OCI-LY3 (cell line): ENCODE measurements around the gene DNAI2.

Experiments
- EZH2phosphoT487 ChIP-seq: fragments of 200-600 bp; shearing (Covaris generic); IDR thresholded peaks from 2 replicates; pipeline ENCODE4 v1.6.1; 2018; ENCODE audit warnings: antibody characterized with exemption, mixed run types, low read depth
- TF ChIP-seq, protein P1 (sequence below): fragments of 200-600, 300-600 bp; sonication (generic); IDR thresholded peaks from 2 replicates; pipeline ENCODE4 v1.5.1; 2014; ENCODE audit warnings: antibody characterized with exemption, low read length, low read depth

DNA sequence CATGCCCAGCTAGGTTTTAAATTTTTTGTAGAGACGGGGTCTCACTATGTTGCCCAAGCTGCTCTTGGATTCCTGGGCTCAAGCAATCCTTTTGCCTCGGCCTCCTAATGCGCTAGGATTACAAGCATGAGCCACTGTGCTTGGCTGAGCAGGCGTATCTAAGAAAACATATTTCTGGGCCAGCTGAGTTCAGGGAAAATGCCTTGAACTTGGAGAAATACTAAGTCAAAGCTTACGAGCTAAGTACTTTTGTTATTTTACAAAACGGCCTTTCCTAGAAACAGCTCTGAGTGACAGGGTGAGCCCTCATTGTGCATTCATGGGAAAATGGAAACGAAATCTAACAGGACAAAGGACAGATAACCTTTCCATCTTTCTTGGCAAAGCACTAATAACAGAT is 24.7 kb downstream of the DNAI2 start:
- TF ChIP-seq, protein P1, sequence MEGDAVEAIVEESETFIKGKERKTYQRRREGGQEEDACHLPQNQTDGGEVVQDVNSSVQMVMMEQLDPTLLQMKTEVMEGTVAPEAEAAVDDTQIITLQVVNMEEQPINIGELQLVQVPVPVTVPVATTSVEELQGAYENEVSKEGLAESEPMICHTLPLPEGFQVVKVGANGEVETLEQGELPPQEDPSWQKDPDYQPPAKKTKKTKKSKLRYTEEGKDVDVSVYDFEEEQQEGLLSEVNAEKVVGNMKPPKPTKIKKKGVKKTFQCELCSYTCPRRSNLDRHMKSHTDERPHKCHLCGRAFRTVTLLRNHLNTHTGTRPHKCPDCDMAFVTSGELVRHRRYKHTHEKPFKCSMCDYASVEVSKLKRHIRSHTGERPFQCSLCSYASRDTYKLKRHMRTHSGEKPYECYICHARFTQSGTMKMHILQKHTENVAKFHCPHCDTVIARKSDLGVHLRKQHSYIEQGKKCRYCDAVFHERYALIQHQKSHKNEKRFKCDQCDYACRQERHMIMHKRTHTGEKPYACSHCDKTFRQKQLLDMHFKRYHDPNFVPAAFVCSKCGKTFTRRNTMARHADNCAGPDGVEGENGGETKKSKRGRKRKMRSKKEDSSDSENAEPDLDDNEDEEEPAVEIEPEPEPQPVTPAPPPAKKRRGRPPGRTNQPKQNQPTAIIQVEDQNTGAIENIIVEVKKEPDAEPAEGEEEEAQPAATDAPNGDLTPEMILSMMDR, result no peak
- TF ChIP-seq EZH2phosphoT487, result no peak
